HG03571 (cell line): ENCODE measurements around the gene ITGB1BP1.

Experiments used
- ATAC-seq: cut with Tn5 transposase; IDR thresholded peaks from one replicate; pipeline ENCODE4 v1.9.1; 2021; ENCODE audit not compliant: unreplicated experiment

ITGB1BP1 gene

DNA sequence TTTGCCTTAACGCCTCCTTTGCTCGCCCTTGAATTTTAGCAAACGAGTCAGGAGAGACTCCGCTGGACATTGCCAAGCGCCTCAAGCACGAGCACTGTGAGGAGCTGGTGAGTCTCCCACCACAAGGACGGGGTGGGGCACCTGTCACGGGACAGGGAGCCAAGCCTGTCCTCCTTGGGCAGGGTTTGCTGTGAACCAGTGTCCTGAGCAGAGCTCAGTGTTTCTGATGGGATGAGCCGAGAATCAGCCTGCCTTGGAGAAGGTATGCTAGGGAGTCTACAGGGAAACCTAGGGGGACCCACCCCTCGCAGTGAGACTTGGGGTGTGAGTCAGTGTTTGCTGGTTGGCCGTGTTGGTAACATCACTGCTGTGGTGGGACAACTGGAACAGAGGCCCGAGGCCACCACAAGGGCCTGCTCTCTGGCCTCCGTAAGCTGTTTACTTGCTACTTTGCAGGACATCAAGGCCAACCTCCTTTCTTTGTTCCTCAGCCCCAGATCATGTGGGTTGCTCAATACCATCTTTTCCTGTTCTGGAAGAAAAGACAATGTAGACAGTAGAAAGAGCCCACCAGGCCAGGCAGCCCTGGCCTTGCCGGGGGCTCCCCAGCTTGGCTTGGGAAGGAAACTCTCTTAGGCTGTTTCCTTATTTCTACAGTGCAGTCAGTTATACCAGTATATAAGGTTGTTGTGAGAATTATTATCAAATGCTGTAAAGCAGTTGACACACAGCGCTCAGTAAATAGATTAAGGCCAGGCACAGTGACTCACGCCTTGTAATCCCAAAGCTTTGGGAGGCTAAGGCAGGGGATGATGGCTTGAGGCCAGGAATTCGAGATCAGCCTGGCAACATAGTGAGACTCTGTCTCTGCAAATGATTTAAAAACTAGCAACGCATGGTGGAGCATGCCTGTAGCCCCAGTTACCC is 42.4 kb downstream of the ITGB1BP1 start:
- ATAC-seq: no peak

DNA sequence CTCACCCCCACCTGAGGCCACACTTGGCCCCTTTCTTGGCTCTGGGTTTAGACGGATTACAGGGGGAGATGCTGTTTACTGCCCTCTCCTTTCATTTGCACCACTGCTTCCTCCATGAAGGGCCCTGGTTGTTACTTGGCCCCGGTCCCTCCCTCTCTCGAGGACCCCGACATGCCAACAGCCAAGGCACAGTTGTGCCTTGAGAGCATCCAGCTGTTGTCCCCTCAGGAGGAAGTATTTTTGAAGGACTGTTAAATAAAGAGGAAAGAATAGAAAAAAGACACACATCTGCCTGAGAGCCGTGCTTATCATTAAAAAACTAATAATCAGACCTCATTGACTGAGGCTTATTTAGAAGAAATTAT is 44.0 kb downstream of the ITGB1BP1 start:
- ATAC-seq: no peak

DNA sequence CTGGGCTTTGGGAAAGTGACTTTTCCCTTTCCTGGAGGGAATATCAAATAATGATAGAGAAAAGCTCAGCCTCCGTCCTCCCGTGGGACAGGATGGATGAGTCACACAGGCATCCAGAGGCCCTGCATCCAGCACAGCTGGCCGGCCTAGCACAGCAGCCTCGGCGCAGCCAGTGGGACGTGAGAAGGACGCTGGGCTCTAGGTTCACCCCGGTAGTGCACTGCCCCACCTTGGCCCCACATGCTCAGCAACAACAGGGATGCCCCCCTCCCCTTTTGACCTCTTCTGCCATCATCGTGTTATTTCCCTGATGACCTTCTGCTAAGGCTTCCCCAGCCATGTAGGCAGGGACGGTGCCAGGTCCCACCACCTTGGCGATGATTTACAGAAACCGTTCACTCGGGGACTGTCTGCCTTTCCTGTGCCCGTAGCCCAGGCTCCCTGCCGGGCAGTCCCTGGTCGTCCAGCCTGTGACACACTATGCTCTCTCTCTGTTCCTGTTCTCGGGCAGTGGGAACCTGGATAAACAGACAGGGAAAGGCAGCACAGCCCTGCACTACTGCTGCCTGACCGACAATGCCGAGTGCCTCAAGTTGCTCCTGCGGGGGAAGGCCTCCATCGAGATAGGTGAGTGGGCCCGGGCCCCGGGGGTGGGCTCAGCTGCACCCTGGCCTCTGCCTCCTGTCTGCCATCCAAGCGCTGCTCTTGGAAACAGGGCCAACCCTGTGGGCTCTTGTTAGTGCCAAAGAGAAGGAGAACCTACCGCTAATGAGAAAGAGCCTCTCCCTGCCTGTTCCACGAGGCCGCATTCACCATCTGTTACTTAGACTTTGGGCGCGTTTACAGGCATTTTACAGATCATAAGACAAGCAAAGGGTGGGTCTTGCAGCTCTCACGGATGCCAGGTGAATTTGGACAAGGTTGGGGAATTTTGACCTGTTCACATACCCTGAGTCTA is 44.6 kb downstream of the ITGB1BP1 start:
- no peak for ATAC-seq

DNA sequence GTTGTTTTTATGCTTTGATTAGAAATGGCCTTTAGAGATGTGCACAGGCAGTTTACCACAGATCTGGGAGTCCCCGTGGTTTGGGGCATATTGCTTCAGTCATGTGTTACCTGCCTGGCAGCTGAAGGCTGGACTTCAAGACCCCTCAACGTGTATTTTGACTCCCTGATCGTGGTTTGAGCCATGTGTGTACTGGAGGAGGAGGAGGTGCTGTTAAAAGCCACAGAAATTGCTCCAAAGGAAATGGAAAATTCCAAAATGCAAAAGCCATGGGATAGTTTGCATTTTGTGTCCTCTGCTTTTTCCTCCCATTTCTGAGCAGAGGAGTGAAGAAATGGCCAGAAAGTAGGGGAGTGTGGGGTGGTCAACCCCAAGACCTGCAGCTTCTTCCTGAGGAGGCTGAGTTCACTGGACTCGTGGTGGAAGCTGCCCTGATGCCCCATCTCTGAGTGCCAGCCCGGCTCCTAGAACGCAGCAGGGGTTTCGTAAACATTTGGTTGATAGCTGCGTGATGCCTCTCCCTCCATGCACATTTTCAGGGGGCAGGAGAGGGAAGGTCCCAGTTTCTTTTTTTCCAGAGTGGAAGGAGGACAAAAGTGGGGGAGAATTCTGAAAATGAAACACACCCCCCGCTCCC is 45.7 kb downstream of the ITGB1BP1 start:
- ATAC-seq: no peak

DNA sequence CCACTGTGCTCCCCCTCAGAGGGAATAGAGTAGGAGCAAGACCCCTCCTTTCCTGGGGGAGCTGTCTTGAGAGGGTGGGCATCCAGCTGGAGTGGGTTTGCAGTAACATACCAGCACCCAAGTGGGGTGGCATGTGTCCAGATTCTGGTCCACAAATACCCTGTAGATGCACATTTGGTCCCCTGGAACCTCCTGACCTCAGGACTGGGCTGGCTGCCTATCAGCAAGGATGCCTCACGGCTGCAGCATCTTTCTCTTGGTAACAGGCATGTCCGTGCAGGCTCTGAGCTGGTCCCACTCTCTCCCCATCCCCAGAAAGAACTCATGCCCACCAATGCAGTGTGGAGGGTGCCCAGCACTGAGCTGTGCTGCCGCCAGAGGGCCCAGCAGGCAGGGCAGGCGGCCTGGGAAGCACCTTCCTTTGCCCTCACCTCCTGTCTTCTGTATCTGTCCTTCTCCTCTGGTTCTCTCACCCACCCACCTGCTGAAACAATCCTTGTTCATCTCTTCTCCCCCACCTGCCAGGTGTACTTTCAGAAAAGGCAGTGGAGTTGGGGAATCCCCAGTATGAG is 47.4 kb downstream of the ITGB1BP1 start:
- ATAC-seq: no peak

DNA sequence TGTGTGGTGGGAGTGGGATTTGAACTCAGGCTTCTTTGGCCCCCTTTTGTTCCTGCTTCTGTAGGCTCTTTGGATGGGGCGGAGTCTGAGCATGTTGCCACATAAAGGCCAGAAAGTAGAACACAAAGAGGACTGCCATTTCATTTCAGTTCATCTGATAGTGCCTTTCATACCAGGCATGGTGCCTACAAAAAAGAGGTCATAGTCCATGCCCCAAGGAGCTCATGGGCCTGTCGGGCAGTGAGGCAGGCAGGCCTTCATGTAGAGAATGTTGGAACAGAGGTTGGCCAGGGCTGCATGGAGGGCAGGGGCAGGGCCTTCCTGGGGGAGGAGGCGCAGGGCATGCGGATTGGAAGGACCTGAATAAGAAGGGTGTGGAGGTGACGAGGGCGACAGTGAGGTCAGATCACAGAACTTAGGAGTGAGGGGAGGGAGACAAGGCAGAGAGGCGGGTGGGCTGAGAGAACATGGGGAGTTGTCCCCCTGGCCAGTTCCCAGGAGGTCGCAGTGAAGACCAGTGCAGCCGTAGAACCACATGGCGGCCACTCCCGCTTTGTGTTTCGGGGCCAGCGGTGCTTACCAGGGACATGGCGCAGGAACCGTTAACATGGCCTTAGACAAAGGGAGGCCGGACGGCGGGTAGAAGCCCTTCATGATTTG is 49.1 kb downstream of the ITGB1BP1 start:
- ATAC-seq: no peak

DNA sequence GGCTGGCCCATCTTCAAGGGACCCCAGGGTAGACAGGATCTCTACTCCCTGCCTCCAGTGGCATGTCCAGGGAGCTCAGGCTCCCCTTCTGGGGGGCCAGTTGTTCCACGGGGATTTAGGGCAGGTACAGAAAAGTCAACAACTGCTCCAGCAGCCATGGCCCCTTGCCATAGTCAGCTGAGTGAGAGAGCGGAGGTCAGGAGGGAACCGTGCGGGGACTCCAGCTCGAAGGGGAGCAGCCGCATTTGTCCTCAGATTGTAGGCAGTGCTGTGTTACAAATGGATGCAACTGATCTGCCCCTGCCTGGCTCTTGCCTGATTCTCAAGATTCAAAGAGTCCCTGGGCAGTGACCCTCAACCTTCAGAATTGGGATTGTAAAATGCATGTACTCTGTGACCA is 49.9 kb downstream of the ITGB1BP1 start:
- no peak for ATAC-seq

DNA sequence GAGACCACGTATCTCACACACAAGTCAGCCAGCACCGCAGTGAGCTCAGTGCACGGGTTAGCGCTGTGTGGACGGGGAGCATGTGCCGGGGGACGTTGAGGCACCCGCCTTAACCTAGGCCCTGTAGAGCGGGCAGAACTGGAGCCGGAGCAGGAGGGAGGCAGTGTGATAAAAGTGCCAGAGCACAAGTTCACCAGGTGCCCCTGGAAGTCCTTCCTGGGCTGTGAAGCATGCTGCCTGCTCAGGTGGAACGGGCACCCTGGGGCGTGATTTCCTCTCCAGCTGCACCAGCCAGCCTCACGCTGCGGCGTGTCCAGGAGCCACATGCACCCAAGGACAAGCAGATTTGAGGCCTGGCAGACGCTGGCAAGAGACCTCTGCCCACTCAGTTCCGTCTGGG is 50.3 kb downstream of the ITGB1BP1 start:
- ATAC-seq: no peak

DNA sequence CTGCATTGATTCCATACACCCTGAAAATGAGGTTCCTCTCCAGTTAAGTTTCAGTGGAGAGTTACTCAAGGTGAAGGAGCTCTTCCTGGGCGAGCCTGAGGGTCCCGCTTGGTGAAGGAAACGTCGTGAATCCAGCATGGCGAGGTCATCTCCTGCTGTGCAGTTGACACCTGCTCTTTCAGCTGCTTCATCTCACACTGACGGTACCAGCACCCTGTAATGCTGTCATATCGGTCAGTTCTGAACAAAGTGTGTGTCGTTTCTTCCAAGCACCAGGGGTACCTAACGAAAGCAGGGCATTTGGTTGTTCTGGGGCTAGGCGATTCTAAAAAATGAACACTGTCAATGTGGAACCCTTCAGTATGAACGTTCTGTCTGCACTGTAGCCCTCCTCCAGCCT is 52.6 kb downstream of the ITGB1BP1 start:
- ATAC-seq: no peak

DNA sequence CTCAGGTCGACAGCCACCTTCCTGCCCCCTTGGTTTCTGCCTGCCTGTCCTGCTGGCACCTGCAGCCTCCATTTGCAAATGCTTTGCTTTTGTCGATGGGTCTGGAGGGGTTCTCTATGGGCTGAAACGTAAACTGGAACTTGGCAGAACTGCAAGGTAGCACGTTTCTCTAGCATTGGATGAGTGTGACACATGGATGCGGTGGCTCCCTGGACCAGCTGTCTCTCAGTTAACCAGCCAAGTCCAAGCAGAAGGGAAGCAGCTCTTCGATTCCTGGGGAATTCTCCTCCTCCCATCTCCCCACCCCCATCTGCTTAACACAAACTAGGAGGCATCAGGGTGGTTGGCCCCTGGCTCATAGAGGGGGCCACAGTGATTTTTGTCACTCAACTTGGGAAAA is 57.3 kb downstream of the ITGB1BP1 start:
- ATAC-seq: no peak

DNA sequence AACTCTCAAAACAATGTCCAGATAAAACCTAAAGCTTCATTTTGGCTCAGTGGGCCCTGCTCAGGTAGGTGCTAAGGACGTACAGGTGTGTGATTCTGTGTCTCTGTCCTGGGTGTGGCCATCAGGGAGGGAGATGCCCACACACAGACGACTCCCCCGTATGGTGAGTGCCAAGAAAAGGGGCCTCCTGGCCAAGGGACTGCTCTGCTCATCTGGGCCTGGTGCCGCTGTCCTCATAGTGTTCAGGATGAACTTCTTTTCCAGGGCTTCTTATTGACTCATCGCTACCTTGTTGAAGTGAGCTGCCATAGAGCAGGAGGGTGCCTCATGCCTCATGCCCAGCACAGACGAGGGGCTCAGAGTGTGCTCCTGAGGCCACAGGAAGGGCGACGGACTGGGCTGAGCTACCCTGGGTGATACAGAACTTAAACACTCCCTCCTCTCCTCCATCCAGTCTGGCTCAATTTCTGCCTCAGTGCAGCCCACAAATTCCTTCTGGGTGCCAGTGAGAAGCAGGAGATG is 57.8 kb downstream of the ITGB1BP1 start:
- ATAC-seq: no peak

DNA sequence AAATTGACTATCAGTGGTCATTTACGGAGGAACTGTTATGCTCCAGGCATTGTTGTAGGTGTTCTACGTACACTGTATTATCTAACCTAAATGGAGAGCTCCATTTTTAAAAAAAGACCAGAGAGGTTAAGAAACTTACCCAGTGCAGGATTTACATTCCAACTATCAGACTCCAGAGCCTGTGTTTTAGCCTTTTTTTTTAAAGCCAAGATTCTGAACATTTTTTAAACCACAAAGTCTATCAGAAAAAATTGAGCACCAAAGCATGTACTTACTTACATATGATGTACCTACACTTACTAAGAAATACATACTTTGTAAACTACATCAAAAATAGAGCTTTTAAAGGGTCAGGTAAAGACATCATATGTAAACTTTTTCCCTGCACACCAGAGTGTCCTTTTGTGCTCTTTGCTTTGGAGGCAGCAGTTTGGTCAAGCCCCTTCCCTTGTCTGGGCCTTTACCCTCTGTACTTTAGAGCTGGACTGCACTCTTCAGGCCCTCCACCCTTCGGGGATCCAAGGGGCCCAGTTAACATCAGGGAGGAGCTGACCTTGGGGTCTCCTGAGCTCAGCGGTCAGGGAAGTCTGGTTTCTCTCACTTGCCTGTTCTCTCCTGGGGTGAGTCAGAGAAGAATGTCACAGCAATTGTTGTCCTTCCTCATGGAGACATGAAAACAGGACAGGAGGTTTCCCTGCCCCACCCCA is 58.4 kb downstream of the ITGB1BP1 start:
- ATAC-seq: no peak

DNA sequence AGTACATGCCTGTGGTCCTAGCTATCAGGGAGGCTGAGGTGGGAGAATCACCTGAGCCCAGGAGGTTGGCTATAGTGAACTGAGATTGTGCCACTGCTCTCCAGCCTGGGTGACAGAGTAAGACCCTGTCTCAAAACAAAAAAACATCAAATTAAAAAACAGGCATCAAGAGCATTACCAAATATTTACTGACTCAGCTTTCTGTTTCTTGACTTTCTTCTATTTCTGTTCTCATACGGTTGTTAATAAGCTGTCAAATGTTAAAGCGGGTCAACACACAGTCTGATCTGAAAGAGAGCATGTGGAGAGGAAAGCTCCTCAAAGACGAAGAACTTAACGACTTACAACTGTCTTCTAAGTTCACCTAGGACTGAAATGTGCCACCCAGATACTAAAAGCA is 59.0 kb downstream of the ITGB1BP1 start:
- no peak for ATAC-seq

DNA sequence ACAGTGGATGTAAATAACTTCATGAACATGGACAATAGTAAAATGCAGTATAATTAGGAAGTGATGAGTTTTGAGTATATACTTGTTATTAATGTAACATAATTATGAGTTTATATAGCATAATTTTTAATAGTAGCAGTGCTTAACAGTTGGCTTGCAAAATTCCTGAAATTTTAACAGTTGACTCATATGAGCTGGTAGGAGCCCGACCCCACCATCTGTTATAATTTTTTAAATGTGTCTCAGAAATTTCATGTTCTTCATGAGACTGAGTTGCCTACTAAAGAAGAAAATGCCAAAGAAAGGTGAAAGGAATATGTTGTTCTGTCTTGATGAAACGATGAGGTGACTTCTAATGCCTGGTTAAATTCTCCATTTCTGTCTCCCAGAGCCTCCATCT is 62.6 kb downstream of the ITGB1BP1 start:
- no peak for ATAC-seq

DNA sequence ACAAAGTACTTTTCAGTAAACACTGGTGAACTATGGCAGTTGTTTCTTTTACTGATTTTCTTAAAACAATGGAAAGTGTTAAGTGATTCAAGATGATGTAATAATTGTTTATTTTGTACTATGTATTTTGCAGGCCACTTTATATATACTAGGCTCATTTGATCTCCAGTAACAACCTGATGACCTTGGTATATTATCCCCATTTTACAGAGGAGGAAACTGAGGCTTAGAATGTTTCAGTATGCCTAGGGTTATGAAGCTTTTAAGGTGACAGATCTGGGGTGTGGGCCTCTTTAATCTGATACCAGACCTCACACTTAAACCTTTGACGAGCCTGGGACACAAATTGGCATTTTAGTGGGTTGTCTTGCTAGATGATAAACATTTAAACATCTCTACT is 63.2 kb downstream of the ITGB1BP1 start:
- no peak for ATAC-seq

DNA sequence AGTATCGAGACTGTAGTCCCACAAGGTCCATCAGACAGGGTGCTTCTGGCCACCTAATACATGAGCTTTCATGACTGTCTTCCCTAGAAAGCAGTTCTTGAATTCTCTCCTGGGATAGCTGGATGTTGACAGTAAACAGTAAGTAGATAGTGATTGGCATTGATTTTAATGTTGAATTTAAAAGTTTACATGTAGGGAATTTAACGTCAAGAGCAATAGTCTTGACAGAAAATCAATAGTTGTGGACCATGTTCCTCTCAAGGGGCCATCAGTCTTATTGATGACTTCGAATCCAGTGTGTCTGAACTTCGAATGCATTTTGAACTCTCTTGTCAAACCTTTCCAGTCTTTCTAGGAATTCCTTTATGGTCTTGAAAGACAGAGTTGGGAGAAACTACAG is 63.9 kb downstream of the ITGB1BP1 start:
- ATAC-seq: no peak

DNA sequence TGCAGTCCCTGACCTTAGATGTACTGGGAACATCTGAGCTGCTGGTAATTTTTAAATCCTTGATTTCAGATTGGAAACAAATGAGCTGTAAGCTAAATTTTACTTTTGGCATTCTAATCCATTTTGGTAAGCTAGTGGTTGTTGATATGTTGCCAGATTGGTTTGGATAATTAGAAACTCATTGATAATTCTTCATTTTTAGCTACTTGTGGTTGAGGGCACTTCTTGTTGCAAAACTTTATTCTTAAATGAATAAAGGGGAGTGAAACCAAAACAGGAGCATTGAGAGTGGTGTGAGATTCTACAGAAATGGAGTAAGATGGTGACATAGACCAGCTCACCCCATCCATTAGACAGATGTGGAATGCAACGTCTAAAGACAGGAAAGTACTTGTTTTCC is 64.5 kb downstream of the ITGB1BP1 start:
- no peak for ATAC-seq

DNA sequence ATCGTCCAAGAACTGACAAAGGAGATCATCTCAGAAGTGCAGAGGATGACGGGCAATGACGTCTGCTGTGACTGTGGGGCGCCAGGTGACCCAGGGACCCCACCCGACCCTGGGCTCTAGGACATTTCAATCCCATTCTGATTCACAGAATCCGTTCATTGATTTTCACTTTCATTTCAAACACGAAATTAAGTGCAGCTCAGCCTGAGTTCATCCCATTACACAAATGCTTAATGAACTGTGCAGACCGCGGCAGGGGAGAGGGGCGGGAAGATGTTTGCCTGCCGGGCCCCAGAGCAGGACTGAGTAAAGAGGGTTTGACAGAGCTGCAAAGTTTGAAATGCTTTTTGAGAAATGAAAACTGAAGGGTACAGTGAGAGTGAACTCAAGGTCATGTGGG is 67.1 kb downstream of the ITGB1BP1 start:
- ATAC-seq: no peak

DNA sequence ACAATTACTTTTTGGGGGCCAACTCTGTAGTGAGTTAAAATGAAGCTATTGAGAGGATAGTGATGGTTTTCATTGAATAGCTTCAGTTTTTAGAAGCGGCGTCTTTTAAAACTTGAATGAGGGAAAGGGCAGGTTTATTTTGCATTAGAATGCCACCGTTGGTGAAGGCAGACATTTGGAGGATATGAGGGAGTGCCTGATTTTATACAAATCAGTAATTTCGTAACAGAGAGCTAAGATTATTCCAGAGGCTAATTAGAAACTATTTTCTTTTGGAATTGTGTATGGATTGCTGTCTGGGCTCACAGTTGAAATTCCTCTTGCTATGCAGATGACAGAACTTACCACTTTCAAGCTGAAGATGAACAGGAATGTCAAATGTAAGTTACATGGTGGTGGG is 67.6 kb downstream of the ITGB1BP1 start:
- no peak for ATAC-seq

DNA sequence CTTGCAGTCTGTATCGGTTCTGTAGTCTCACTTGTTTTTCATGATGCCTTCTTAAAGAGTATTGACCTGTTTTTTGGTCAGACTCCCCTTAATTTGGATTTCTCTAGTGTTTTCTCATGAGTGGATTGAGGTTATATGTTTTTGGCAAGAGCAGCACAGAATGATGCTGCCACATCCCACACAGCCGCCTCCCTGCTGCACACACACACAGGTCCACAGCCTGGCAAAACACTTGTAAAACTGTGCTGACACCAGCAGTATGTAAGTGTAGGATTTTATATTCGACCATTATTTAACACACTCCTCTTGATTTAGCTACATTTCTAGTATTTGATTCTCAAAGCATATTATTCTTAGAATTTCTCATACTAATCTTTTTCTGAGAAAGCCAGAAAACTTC is 68.1 kb downstream of the ITGB1BP1 start:
- ATAC-seq: no peak
